Stimulated activated CD8-positive, alpha-beta memory T cell treated with anti-CD3 and anti-CD28 coated beads, Interleukin-4, amount 100 ng/mL, for 24 hours (primary cell): ENCODE data around the gene SPINK6.

Experiments used
- DNase-seq: peaks from one replicate; pipeline ENCODE4 v3.0.0-alpha.2; 2020; ENCODE audit warnings: low read depth

Gene SPINK6

GRCh38 chr5:148202531-148203203, at the start of gene SPINK6:
TSS of gene SPINK6 (plus strand) at chr5:148203042. CDS start at chr5:148203097, 55 bp downstream.
- DNase-seq: no peak

GRCh38 chr5:148156609-148157008, 46.2 kb upstream of the SPINK6 start:
- DNase-seq: no peak

- DNase-seq: no peak
Observed at GRCh38 chr5:148162038-148162437, 40.8 kb upstream of the SPINK6 start.

- no peak for DNase-seq
Observed at GRCh38 chr5:148163345-148163744, 39.5 kb upstream of the SPINK6 start.

- DNase-seq: no peak
Observed at GRCh38 chr5:148166550-148167283, 36.1 kb upstream of the SPINK6 start.

- DNase-seq: no peak
Observed at GRCh38 chr5:148168246-148168645, 34.6 kb upstream of the SPINK6 start, which contains the start of gene SPINK14. TSS of gene SPINK14 (plus strand) at chr5:148168546. CDS start at chr5:148169733, 1,187 bp downstream.

- DNase-seq: no peak
Observed at GRCh38 chr5:148172377-148172776, 30.5 kb upstream of the SPINK6 start.

GRCh38 chr5:148176480-148176879, 26.4 kb upstream of the SPINK6 start:
- DNase-seq: no peak

GRCh38 chr5:148177207-148177606, 25.6 kb upstream of the SPINK6 start:
- no peak for DNase-seq

GRCh38 chr5:148179234-148179824, 23.5 kb upstream of the SPINK6 start:
- DNase-seq: no peak

- no peak for DNase-seq
Observed at GRCh38 chr5:148186248-148187003, 16.4 kb upstream of the SPINK6 start.

- no peak for DNase-seq
Observed at GRCh38 chr5:148191010-148191409, 11.8 kb upstream of the SPINK6 start.

- DNase-seq: no peak
Observed at GRCh38 chr5:148193202-148193601, 9.6 kb upstream of the SPINK6 start.

GRCh38 chr5:148201151-148201550, 1.7 kb upstream of the SPINK6 start:
- no peak for DNase-seq

GRCh38 chr5:148205044-148205806, 2.4 kb downstream of the SPINK6 start:
- no peak for DNase-seq

GRCh38 chr5:148205865-148206264, 3.0 kb downstream of the SPINK6 start:
- DNase-seq: no peak

GRCh38 chr5:148206620-148207019, 3.8 kb downstream of the SPINK6 start:
- no peak for DNase-seq

GRCh38 chr5:148208226-148208625, 5.4 kb downstream of the SPINK6 start:
- DNase-seq: no peak

- no peak for DNase-seq
Observed at GRCh38 chr5:148209151-148209770, 6.4 kb downstream of the SPINK6 start.

- DNase-seq: no peak
Observed at GRCh38 chr5:148214665-148215185, 11.9 kb downstream of the SPINK6 start.

GRCh38 chr5:148221508-148221907, 18.7 kb downstream of the SPINK6 start:
- no peak for DNase-seq
